ENCODE results near the gene IZUMO4. TPM values are rescaled to one million over a fixed set of nuclear protein-coding genes. Genes with fewer than 3 reads are reported as not detected.
A peak's percentile ranks its signal among the peaks of the same experiment; 100 is the strongest.

The IZUMO4 gene
- total RNA-seq, 1 donor from 2014 or later, result 1.7 TPM

GRCh38 chr19:2057484-2058469 is 38.9 kb upstream of the IZUMO4 start:
- DNase-seq, result peak; percentile 41
- intact Hi-C loops (cut with DNase I), result no loop called here
- no peak for ATAC-seq (ENCODE audit: poor library complexity)

DNA sequence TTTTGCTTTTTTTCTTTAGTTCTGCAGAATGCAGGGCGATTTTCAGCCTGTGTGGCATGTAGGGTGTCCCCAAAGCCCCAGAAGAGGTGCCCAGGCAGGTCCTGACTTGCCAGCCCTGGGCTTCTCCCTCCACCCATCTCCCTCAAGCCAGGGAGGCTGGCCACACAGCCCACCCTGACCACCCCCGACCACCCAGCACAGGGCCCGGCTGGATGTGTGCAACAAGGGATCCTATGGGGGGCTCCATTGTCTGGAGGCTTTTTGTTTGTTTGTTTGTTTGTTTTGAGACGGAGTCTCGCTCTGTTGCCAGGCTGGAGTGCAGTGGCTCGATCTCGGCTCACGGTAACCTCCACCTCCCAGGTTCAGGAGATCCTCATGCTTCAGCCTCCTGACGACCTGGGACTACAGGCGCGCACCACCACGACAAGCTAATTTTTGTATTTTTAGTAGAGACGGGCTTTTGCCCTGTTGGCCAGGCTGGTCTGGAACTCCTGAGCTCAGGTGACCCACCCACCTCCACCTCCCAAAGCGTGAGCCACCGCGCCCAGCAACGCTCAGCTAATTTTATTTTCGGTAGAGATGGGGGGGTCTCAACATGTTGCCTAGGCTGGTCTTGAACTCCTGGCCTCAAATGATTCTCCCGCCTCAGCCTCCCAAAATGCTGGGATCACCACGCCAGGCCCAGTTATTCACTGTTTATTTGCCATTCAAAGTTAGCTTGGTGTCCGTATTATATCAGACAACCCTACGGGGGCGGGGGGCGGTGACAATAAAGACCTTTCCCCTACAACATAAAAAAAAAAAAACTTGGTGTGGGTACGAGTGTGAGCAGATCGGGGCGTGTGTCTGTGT is 37.9 kb upstream of the IZUMO4 start:
- intact Hi-C loops (cut with DNase I), result no loop called here
- ATAC-seq (ENCODE audit: poor library complexity) (no peak), DNase-seq (no peak)

GRCh38 chr19:2059422-2060201 is 37.1 kb upstream of the IZUMO4 start:
- intact Hi-C loops (cut with DNase I), result no loop called here
- DNase-seq (peak; percentile 70), ATAC-seq (ENCODE audit: poor library complexity) (peak; percentile 23)

DNA sequence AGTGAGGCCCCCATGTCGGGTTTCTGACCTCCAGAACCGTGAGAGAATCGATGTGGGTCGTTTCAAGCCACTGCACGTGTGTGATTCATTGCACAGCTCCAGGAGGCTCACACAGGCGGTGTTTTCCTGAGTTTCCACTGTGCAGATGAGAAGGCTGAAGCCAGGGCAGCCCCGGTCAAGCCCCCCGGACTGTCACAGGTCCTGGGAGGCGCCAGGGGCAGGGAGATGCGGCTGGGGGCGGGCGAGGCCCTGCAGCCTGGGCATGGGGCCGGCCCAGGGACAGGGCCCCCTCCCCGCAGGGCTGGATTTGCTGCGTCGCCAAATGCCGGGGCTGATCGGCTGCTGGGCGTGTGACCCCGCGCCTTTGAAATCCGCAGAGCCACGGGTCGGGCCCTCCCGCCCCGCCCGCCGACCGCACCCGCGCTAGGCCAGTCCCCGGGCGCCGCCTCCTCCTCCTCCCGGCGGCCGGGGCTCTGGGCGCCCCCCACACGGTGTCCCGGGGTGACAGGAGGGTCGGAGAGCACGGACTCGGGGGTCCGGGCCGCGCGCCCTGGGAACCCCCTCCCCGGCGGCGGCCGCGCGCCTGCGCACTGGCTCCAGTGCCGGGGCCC is 35.7 kb upstream of the IZUMO4 start:
- intact Hi-C loops (cut with DNase I), result no loop called here
- DNase-seq, result peak; percentile 87
- peak; percentile 65 for ATAC-seq (ENCODE audit: poor library complexity)

- intact Hi-C loops (cut with DNase I), result no loop called here
- peak; percentile 79 for ATAC-seq (ENCODE audit: poor library complexity)
- DNase-seq, result peak; percentile 100
Measured at GRCh38 chr19:2061495-2062388, 35.0 kb upstream of the IZUMO4 start.

- intact Hi-C loops (cut with DNase I), result no loop called here
- ATAC-seq (ENCODE audit: poor library complexity) (no peak), DNase-seq (peak; percentile 36)
Measured at GRCh38 chr19:2062389-2062729, 34.4 kb upstream of the IZUMO4 start.

DNA sequence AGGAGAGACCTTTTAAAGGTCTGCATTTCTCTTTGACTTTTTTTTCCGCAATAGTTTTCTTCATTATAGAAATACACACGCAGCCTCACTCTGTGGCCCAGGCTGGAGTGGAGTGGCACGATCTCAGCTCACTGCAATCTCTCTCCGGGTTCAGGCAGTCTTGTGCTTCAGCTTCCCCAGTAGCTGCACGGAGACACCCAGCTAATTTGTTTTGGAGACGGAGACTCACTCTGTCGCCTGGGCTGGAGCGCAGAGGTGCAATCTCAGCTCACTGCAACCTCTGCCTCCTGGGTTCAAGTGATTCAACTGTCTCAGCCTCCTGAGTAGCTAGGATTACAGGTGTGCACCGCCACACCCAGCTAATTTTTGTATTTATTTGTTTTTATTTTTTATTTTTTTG is 33.9 kb upstream of the IZUMO4 start:
- intact Hi-C loops (cut with DNase I), result no loop called here
- ATAC-seq (ENCODE audit: poor library complexity) (no peak), DNase-seq (no peak)

DNA sequence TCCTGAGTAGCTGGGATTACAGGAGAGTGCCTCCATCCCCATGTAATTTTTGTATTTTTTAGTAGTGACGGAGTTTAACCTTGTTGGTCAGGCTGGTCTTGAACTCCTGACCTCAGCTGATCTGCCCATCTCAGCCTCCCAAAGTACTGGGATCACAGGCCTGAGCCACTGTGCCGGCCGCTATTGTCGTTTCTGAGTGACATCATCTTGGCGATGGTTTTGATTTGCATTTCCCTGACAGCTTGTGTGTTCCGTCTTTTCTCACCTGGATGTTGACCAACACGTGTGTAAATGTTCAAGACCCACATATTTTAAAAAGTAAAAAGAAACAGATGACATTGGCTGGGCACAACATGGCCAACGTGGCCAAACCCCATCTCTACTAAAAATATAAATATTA is 32.9 kb upstream of the IZUMO4 start:
- ATAC-seq (ENCODE audit: poor library complexity), result no peak
- intact Hi-C loops (cut with DNase I), result no loop called here
- no peak for DNase-seq

DNA sequence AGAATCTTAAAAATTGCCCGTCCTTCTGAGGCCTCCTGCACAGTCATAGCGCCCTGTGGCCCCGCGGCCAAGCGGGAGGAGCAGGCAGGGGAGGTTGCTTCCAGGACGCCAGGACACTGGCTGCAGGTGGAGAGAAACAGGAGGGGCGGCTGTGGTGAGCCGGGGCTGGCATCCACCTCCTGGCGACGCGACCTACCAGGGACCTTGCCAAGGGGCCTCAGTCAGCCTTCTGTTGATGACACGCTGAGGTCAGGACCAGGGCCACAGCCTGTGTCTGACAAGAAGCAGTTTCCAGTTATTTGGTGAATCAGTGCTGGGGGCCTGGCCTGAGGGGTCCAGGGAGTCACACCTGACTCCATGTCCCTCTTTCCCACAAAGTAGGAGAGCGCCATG is 32.3 kb upstream of the IZUMO4 start:
- DNase-seq (peak; percentile 61), ATAC-seq (ENCODE audit: poor library complexity) (no peak)
- intact Hi-C loops (cut with DNase I), result no loop called here

DNA sequence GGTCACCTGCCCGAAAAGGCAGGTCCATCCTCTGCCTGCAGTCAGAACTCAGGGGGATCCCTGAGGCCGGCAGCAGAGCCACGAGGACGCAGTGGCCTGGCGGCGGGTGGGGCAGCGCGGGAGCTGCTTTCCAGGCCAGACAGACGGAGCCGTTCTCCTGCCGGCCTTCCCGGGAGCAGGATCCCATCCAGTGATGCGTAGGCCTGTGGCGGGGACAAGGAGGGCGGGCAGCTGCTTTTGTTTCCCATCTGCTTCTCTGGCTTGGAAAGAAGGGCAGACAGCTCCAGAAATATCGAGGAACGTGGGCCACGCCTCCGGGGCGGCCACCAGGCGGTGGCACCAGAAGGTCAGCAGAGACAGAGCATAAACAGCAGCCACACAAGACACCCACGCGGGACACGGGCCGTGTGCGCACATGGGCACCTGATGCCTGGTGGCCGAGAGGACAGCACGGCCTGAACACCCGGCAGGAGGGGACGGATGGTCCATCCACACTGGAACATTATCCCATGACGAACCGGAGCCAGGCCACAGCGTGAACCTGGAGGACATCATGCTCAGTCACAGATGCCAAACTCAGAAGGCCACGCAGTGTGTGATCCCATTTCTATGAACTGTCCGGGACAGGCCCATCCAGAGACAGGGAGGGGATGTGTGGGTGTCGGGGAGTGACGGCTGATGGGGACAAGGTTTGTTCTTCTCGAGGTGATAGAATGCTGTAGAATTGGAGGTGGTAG is 31.8 kb upstream of the IZUMO4 start:
- ATAC-seq (ENCODE audit: poor library complexity), result peak; percentile 23
- intact Hi-C loops (cut with DNase I), result no loop called here

GRCh38 chr19:2070436-2070827 is 26.3 kb upstream of the IZUMO4 start:
- intact Hi-C loops (cut with DNase I), result loop anchor here (2.0 to 5.0 kb wide), 2 partner anchors 52 to 148 kb away; no protein-coding TSS in a partner anchor
- no peak for ATAC-seq (ENCODE audit: poor library complexity)
- DNase-seq, result no peak

More for the DNA sequence above, 31.8 kb upstream of the IZUMO4 start:
- DNase-seq, result peak; percentile 80

DNA sequence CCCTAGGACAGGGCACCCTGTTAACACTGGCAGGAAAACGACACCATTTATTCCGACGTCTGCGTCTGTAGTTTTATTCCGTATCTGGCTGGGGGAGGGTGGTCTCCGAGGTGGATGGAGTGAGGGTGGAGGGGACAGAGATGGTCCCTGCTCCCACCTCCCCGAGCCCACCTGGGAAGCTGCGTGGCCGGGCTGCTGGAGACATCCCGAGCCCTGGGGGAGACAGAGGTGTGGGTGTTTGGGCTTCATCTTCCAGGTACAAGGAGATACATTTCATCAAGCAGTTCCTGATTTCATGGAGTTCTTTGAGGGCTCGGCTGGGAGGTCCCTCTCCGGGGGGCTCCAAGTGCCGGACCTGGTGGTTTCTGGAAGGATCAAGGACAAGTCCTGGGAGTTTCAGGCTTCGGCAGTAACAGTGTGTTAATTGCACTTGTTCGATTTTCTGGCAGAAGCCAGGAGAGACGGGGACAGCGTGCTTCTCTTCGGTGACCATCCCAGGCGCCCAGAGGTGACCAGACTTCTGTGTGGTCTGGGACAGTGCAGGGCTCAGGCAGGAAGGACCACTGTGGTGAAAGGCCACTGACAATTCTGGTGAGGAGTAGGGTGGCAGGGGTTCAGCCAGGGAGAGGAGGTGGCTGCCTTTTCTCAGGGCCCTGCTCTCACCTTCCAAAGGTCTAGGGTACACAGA is 25.6 kb upstream of the IZUMO4 start:
- ATAC-seq (ENCODE audit: poor library complexity) (no peak), DNase-seq (no peak)
- intact Hi-C loops (cut with DNase I), result loop anchor here (2.0 to 5.0 kb wide), 2 partner anchors 52 to 149 kb away; no protein-coding TSS in a partner anchor

GRCh38 chr19:2072757-2073551 is 23.8 kb upstream of the IZUMO4 start:
- DNase-seq (no peak), ATAC-seq (ENCODE audit: poor library complexity) (no peak)
- intact Hi-C loops (cut with DNase I), result loop anchor here (5.0 kb wide), 1 partner anchor 151 kb away; no protein-coding TSS in a partner anchor

DNA sequence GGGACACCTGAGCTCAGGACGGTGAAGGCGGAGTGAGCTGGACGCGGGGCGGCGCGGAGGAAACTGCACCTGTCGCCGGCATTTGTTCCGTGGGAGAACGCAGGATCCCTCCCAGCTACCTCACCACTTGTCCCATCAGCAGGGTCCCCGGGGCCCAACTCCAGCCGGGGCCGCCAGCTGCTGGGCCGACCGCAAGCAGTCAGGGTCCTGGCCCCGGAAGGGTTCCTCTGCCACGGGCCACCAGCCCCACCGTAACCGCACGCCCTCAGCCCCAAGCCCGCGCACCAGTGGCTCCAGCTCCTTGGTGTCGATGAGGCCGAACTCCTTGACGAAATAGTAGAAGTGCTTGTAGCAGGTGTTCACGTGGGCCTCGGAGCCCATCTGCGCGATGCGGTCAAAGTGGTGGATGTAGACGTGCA is 20.2 kb upstream of the IZUMO4 start:
- DNase-seq, result no peak
- ATAC-seq (ENCODE audit: poor library complexity), result no peak
- intact Hi-C loops (cut with DNase I), result no loop called here

- no peak for ATAC-seq (ENCODE audit: poor library complexity)
- intact Hi-C loops (cut with DNase I), result no loop called here
- no peak for DNase-seq
Measured at GRCh38 chr19:2077398-2077797, 19.3 kb upstream of the IZUMO4 start.

Measured in Right ventricle myocardium superior (tissue), 1 donor.